SK-N-SH treated with all-trans-retinoic acid at 6 μM for 48 hours (cell line): ENCODE results near the gene SCN1B.

ENCODE experiments used
- ATAC-seq: fragments of 200-7000 bp; cut with Tn5 transposase; 3 replicates; pipeline ENCODE4 v1.9.1; 2020; ENCODE audit warnings: mild to moderate bottlenecking, moderate library complexity
- ARNTL ChIP-seq: fragments of 450-650 bp; formaldehyde crosslinking; IDR thresholded peaks from 2 replicates; pipeline ENCODE4 v1.5.0; 2020; ENCODE audit warnings: low read depth, mild to moderate bottlenecking, moderate library complexity, borderline replicate concordance
- CSDC2 ChIP-seq: fragments of 250-450 bp; sonication (Bioruptor Pico); IDR thresholded peaks from 2 replicates; pipeline ENCODE4 v1.5.0; 2020; ENCODE audit warnings: mild to moderate bottlenecking, moderate library complexity
- CSRNP3 ChIP-seq: fragments of 250-450 bp; sonication (Bioruptor Pico); IDR thresholded peaks from 2 replicates; pipeline ENCODE4 v1.5.1; 2021; ENCODE audit warnings: mild to moderate bottlenecking, moderate library complexity
- ESRRG ChIP-seq: fragments of 250-450 bp; sonication (Bioruptor Pico); IDR thresholded peaks from 2 replicates; pipeline ENCODE4 v1.6.1; 2021; ENCODE audit warnings: mild to moderate bottlenecking
- GLIS3 ChIP-seq: fragments of 250-450 bp; sonication (Bioruptor Pico); IDR thresholded peaks from 2 replicates; pipeline ENCODE4 v1.5.0; 2020; ENCODE audit warnings: mild to moderate bottlenecking, moderate library complexity
- ISL1 ChIP-seq: fragments of 250-450 bp; sonication (Bioruptor Pico); IDR thresholded peaks from 2 replicates; pipeline ENCODE4 v2.1.2; 2022; ENCODE audit warnings: mild to moderate bottlenecking, moderate library complexity
- OSR1 ChIP-seq: fragments of 250-450 bp; sonication (Bioruptor Pico); IDR thresholded peaks from 2 replicates; pipeline ENCODE4 v1.8.0; 2022; ENCODE audit warnings: moderate library complexity, mild to moderate bottlenecking, inconsistent platforms
- PATZ1 ChIP-seq: fragments of 250-450 bp; sonication (Bioruptor Pico); IDR thresholded peaks from 2 replicates; pipeline ENCODE4 v1.8.0; 2020; ENCODE audit warnings: mild to moderate bottlenecking, moderate library complexity, borderline replicate concordance
- POU6F1 ChIP-seq: fragments of 250-450 bp; sonication (Bioruptor Pico); IDR thresholded peaks from 2 replicates; pipeline ENCODE4 v1.8.0; 2021; ENCODE audit warnings: low read depth, mild to moderate bottlenecking, moderate library complexity, borderline replicate concordance
- PPARA ChIP-seq: fragments of 250-450 bp; sonication (Bioruptor Pico); IDR thresholded peaks from 2 replicates; pipeline ENCODE4 v1.5.0; 2020; ENCODE audit warnings: mild to moderate bottlenecking, borderline replicate concordance
- RARB ChIP-seq: fragments of 250-450 bp; sonication (Bioruptor Pico); IDR thresholded peaks from 2 replicates; pipeline ENCODE4 v1.8.0; 2021; ENCODE audit warnings: mild to moderate bottlenecking, moderate library complexity
- SNAI2 ChIP-seq: fragments of 250-450 bp; sonication (Bioruptor Pico); IDR thresholded peaks from 2 replicates; pipeline ENCODE4 v1.5.0; 2020; ENCODE audit warnings: mild to moderate bottlenecking, moderate library complexity
- TCF4 ChIP-seq: fragments of 250-450 bp; sonication (Bioruptor Pico); IDR thresholded peaks from 2 replicates; pipeline ENCODE4 v1.8.0; 2021; ENCODE audit warnings: mild to moderate bottlenecking, moderate library complexity, borderline replicate concordance
- TOX ChIP-seq: fragments of 250-450 bp; sonication (Bioruptor Pico); IDR thresholded peaks from 2 replicates; pipeline ENCODE4 v1.8.0; 2021; ENCODE audit warnings: mild to moderate bottlenecking, moderate library complexity, borderline replicate concordance
- ZC3H10 ChIP-seq: fragments of 250-450 bp; sonication (Bioruptor Pico); IDR thresholded peaks from 2 replicates; pipeline ENCODE4 v1.5.1; 2021; ENCODE audit warnings: mild to moderate bottlenecking, moderate library complexity
- ZFP3 ChIP-seq: fragments of 250-450 bp; sonication (Bioruptor Pico); IDR thresholded peaks from 2 replicates; pipeline ENCODE4 v1.5.0; 2020; ENCODE audit warnings: mild to moderate bottlenecking, moderate library complexity
- ZFP30 ChIP-seq: fragments of 450-650 bp; formaldehyde crosslinking; IDR thresholded peaks from 2 replicates; pipeline ENCODE4 v1.5.0; 2022; ENCODE audit warnings: mild to moderate bottlenecking, moderate library complexity
- ZNF565 ChIP-seq: fragments of 450-650 bp; formaldehyde crosslinking; conservative IDR thresholded peaks from 2 replicates; pipeline ENCODE4 v1.5.0; 2020; ENCODE audit warnings: low read depth, mild to moderate bottlenecking, moderate library complexity
- ZNF70 ChIP-seq: fragments of 450-650 bp; formaldehyde crosslinking; IDR thresholded peaks from 2 replicates; pipeline ENCODE4 v1.5.0; 2020; ENCODE audit warnings: mild to moderate bottlenecking, moderate library complexity
- ZNF8 ChIP-seq: fragments of 450-650 bp; formaldehyde crosslinking; IDR thresholded peaks from 2 replicates; pipeline ENCODE4 v1.5.0; 2020; ENCODE audit warnings: mild to moderate bottlenecking, moderate library complexity
- TF ChIP-seq, protein P1 (sequence below): fragments of 250-450 bp; sonication (Bioruptor Pico); IDR thresholded peaks from 2 replicates; pipeline ENCODE4 v1.5.1; 2020; ENCODE audit warnings: low read depth, mild to moderate bottlenecking, moderate library complexity

Gene SCN1B

DNA sequence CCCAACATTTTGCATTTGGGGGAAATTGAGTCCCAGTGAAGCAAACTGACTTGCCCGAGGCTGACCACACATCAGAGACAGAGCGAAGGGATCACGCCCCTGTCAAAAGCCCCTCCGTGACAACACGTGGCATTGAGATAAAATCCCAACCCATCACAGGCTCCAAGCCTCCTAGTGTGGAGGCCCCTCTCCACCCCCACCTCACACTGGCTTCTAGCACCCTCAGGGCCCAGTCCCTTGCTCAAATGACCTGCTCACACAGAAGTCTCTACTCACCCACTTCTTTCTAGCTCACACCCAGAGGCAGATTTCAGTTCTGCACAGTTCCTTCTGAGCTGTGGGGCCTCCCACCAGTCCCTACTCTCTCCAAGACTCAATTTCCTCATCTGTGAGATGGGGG lies 21.5 kb downstream of the SCN1B start (continued):
- TF ChIP-seq TOX (CRISPR knock-in tag) = no peak
- no peak for TF ChIP-seq ZNF565 (CRISPR knock-in tag)
- TF ChIP-seq, all 23 proteins: peak for 0

- no peak for ATAC-seq
- TF ChIP-seq CSDC2 (CRISPR knock-in tag) (no peak), ZC3H10 (CRISPR knock-in tag) (no peak), TCF4 (CRISPR knock-in tag) (no peak), ZNF8 (CRISPR knock-in tag) (no peak), CSRNP3 (CRISPR knock-in tag) (no peak), TOX (CRISPR knock-in tag) (no peak), ARNTL (CRISPR knock-in tag) (no peak), ISL1 (no peak), ZFP3 (CRISPR knock-in tag) (no peak), ZFP30 (CRISPR knock-in tag) (no peak), ESRRG (CRISPR knock-in tag) (no peak), PATZ1 (CRISPR knock-in tag) (no peak), POU6F1 (no peak)
- TF ChIP-seq, protein P1, sequence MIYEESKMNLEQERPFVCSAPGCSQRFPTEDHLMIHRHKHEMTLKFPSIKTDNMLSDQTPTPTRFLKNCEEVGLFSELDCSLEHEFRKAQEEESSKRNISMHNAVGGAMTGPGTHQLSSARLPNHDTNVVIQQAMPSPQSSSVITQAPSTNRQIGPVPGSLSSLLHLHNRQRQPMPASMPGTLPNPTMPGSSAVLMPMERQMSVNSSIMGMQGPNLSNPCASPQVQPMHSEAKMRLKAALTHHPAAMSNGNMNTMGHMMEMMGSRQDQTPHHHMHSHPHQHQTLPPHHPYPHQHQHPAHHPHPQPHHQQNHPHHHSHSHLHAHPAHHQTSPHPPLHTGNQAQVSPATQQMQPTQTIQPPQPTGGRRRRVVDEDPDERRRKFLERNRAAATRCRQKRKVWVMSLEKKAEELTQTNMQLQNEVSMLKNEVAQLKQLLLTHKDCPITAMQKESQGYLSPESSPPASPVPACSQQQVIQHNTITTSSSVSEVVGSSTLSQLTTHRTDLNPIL (CRISPR knock-in tag) = no peak
Measured at GRCh38 chr19:35052599-35053190, 22.4 kb downstream of the SCN1B start.

DNA sequence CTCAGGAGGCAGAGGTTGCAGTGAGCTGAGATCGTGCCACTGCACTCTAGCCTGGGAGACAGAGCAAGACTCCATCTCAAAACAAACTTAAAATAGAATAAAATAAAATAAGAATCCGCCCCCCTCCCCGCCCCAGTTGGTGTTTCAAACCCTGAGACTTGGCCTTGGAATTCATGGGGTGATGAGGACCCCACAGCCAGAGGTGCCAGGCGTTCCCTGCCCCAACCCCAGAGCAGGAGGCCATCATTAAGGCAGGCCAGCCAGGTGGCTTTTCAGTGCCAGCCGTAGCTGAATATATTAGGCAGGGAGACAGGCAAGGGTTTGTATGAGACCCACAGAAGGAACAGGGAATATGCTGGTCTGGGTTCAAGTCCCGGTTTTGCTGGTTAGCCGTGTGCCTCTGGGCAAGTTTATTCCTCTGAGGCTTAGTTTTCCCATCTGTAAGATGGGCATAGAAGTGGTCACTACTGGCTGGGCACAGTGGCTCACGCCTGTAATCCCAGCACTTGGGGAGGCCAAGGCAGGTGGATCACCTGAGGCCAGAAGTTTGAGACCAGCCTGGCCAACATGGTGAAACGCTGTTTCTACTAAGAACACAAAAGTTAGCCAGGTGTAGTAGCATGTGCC lies 23.5 kb downstream of the SCN1B start:
- ATAC-seq = no peak
- TF ChIP-seq ESRRG (CRISPR knock-in tag) (no peak), ARNTL (CRISPR knock-in tag) (no peak), POU6F1 (no peak), PPARA (no peak), ZNF70 (CRISPR knock-in tag) (no peak), ZNF565 (CRISPR knock-in tag) (no peak), TOX (CRISPR knock-in tag) (no peak), SNAI2 (CRISPR knock-in tag) (no peak)
- TF ChIP-seq, all 23 proteins: peak for 0

- TF ChIP-seq GLIS3 (CRISPR knock-in tag) (no peak), OSR1 (CRISPR knock-in tag) (no peak), CSRNP3 (CRISPR knock-in tag) (no peak), ISL1 (no peak), CSDC2 (CRISPR knock-in tag) (no peak), POU6F1 (no peak), ZFP30 (CRISPR knock-in tag) (no peak), ARNTL (CRISPR knock-in tag) (no peak), RARB (CRISPR knock-in tag) (no peak), SNAI2 (CRISPR knock-in tag) (no peak), TOX (CRISPR knock-in tag) (no peak)
- TF ChIP-seq, protein P1 (CRISPR knock-in tag) = no peak
- TF ChIP-seq, all 23 proteins: peak for 0
- ATAC-seq = no peak
Measured at GRCh38 chr19:35054626-35055025, 24.4 kb downstream of the SCN1B start.
